ENCODE data around the gene CADM1. TPM values are rescaled to one million over a fixed set of nuclear protein-coding genes. Genes with fewer than 3 reads are reported as not detected.

CADM1 gene
- total and polyA plus RNA-seq, 2 donors = 7.6 to 26.3 TPM

GRCh38 chr11:115141231-115142114, 362.7 kb downstream of the CADM1 start:
- H3K4me3 ChIP-seq (ENCODE audit: low read length in 2 of 2) = no peak overlapping the region
- no peaks in the 10 kb centered on the region for H3K9me3 ChIP-seq (ENCODE audit: control insufficient read depth in 2 of 2, insufficient read depth in 1 of 2, low read length in 1 of 2)
- no peaks in the 10 kb centered on the region for H3K36me3 ChIP-seq (ENCODE audit: control insufficient read depth in 2 of 2, insufficient read depth in 2 of 2, low read length in 1 of 2)
- DNase-seq (ENCODE audit: low read depth in 6 of 9, low spot score in 9 of 9) = no peak
- H3K27ac ChIP-seq (ENCODE audit: low read depth in 1 of 2, low read length in 1 of 2) = no peak overlapping the region
- 90% methylated on average over 13 of the region's 13 CpGs for WGBS
- no peaks in the 10 kb centered on the region for H3K27me3 ChIP-seq (ENCODE audit: control insufficient read depth in 2 of 2, insufficient read depth in 1 of 2, low read length in 1 of 2)
- H3K4me1 ChIP-seq (ENCODE audit: control insufficient read depth in 2 of 2, insufficient read depth in 2 of 2, low read length in 2 of 2) = no peaks in the 10 kb centered on the region

- Histone ChIP-seq H3K36me3 (ENCODE audit: control insufficient read depth in 2 of 2, insufficient read depth in 2 of 2, low read length in 1 of 2) (no peaks in the 10 kb centered on the region), H3K27me3 (ENCODE audit: control insufficient read depth in 2 of 2, insufficient read depth in 1 of 2, low read length in 1 of 2) (peaks cover 0 to 2% of the 10 kb centered on the region in 2 donors), H3K27ac (ENCODE audit: low read depth in 1 of 2, low read length in 1 of 2) (no peak overlapping the region), H3K4me3 (ENCODE audit: low read length in 2 of 2) (no peak overlapping the region), H3K9me3 (ENCODE audit: control insufficient read depth in 2 of 2, insufficient read depth in 1 of 2, low read length in 1 of 2) (no peaks in the 10 kb centered on the region), H3K4me1 (ENCODE audit: control insufficient read depth in 2 of 2, insufficient read depth in 2 of 2, low read length in 2 of 2) (no peaks in the 10 kb centered on the region)
- DNase-seq (ENCODE audit: low read depth in 6 of 9, low spot score in 9 of 9) = no peak
- 49% methylated on average over 3 of the region's 3 CpGs for WGBS
These were observed 368.3 kb downstream of the CADM1 start for GRCh38 chr11:115135936-115136335.

GRCh38 chr11:115134926-115135325, 369.3 kb downstream of the CADM1 start:
- Histone ChIP-seq H3K9me3 (ENCODE audit: control insufficient read depth in 2 of 2, insufficient read depth in 1 of 2, low read length in 1 of 2) (no peaks in the 10 kb centered on the region), H3K36me3 (ENCODE audit: control insufficient read depth in 2 of 2, insufficient read depth in 2 of 2, low read length in 1 of 2) (no peaks in the 10 kb centered on the region), H3K4me3 (ENCODE audit: low read length in 2 of 2) (no peak overlapping the region), H3K27ac (ENCODE audit: low read depth in 1 of 2, low read length in 1 of 2) (no peak overlapping the region), H3K4me1 (ENCODE audit: control insufficient read depth in 2 of 2, insufficient read depth in 2 of 2, low read length in 2 of 2) (no peaks in the 10 kb centered on the region), H3K27me3 (ENCODE audit: control insufficient read depth in 2 of 2, insufficient read depth in 1 of 2, low read length in 1 of 2) (peaks cover 0 to 2% of the 10 kb centered on the region in 2 donors)
- DNase-seq (ENCODE audit: low read depth in 6 of 9, low spot score in 9 of 9) = no peak
- WGBS = 86% methylated on average over 11 of the region's 11 CpGs

- H3K9me3 ChIP-seq (ENCODE audit: control insufficient read depth in 2 of 2, insufficient read depth in 1 of 2, low read length in 1 of 2) = no peaks in the 10 kb centered on the region
- no peak overlapping the region for H3K4me3 ChIP-seq (ENCODE audit: low read length in 2 of 2)
- 95% methylated on average over 5 of the region's 5 CpGs for WGBS
- H3K36me3 ChIP-seq (ENCODE audit: control insufficient read depth in 2 of 2, insufficient read depth in 2 of 2, low read length in 1 of 2) = no peaks in the 10 kb centered on the region
- no peak overlapping the region for H3K27ac ChIP-seq (ENCODE audit: low read depth in 1 of 2, low read length in 1 of 2)
- no peak for DNase-seq (ENCODE audit: low read depth in 6 of 9, low spot score in 9 of 9)
- H3K27me3 ChIP-seq (ENCODE audit: control insufficient read depth in 2 of 2, insufficient read depth in 1 of 2, low read length in 1 of 2) = peaks cover 0 to 2% of the 10 kb centered on the region in 2 donors
- no peaks in the 10 kb centered on the region for H3K4me1 ChIP-seq (ENCODE audit: control insufficient read depth in 2 of 2, insufficient read depth in 2 of 2, low read length in 2 of 2)
These were observed 370.6 kb downstream of the CADM1 start for GRCh38 chr11:115133475-115134209.

GRCh38 chr11:115132436-115133228, 371.6 kb downstream of the CADM1 start:
- no peaks in the 10 kb centered on the region for H3K4me1 ChIP-seq (ENCODE audit: control insufficient read depth in 2 of 2, insufficient read depth in 2 of 2, low read length in 2 of 2)
- no peaks in the 10 kb centered on the region for H3K36me3 ChIP-seq (ENCODE audit: control insufficient read depth in 2 of 2, insufficient read depth in 2 of 2, low read length in 1 of 2)
- DNase-seq (ENCODE audit: low read depth in 6 of 9, low spot score in 9 of 9) = no peak
- no peak overlapping the region for H3K4me3 ChIP-seq (ENCODE audit: low read length in 2 of 2)
- no peak overlapping the region for H3K27ac ChIP-seq (ENCODE audit: low read depth in 1 of 2, low read length in 1 of 2)
- H3K9me3 ChIP-seq (ENCODE audit: control insufficient read depth in 2 of 2, insufficient read depth in 1 of 2, low read length in 1 of 2) = no peaks in the 10 kb centered on the region
- H3K27me3 ChIP-seq (ENCODE audit: control insufficient read depth in 2 of 2, insufficient read depth in 1 of 2, low read length in 1 of 2) = peaks cover 0 to 2% of the 10 kb centered on the region in 2 donors
- 67% methylated on average over 7 of the region's 7 CpGs for WGBS

GRCh38 chr11:115129473-115130289, 374.5 kb downstream of the CADM1 start:
- H3K27ac ChIP-seq (ENCODE audit: low read depth in 1 of 2, low read length in 1 of 2) = no peak overlapping the region
- no peak for DNase-seq (ENCODE audit: low read depth in 6 of 9, low spot score in 9 of 9)
- H3K9me3 ChIP-seq (ENCODE audit: control insufficient read depth in 2 of 2, insufficient read depth in 1 of 2, low read length in 1 of 2) = no peaks in the 10 kb centered on the region
- no peaks in the 10 kb centered on the region for H3K4me1 ChIP-seq (ENCODE audit: control insufficient read depth in 2 of 2, insufficient read depth in 2 of 2, low read length in 2 of 2)
- no peaks in the 10 kb centered on the region for H3K36me3 ChIP-seq (ENCODE audit: control insufficient read depth in 2 of 2, insufficient read depth in 2 of 2, low read length in 1 of 2)
- peaks cover 0 to 2% of the 10 kb centered on the region in 2 donors for H3K27me3 ChIP-seq (ENCODE audit: control insufficient read depth in 2 of 2, insufficient read depth in 1 of 2, low read length in 1 of 2)
- no peak overlapping the region for H3K4me3 ChIP-seq (ENCODE audit: low read length in 2 of 2)
- 57% methylated on average over 14 of the region's 14 CpGs for WGBS

GRCh38 chr11:115128226-115128625, 376.0 kb downstream of the CADM1 start:
- Histone ChIP-seq H3K27me3 (ENCODE audit: control insufficient read depth in 2 of 2, insufficient read depth in 1 of 2, low read length in 1 of 2) (peaks cover 0 to 2% of the 10 kb centered on the region in 2 donors), H3K4me3 (ENCODE audit: low read length in 2 of 2) (no peak overlapping the region), H3K36me3 (ENCODE audit: control insufficient read depth in 2 of 2, insufficient read depth in 2 of 2, low read length in 1 of 2) (no peaks in the 10 kb centered on the region), H3K4me1 (ENCODE audit: control insufficient read depth in 2 of 2, insufficient read depth in 2 of 2, low read length in 2 of 2) (no peaks in the 10 kb centered on the region), H3K27ac (ENCODE audit: low read depth in 1 of 2, low read length in 1 of 2) (no peak overlapping the region), H3K9me3 (ENCODE audit: control insufficient read depth in 2 of 2, insufficient read depth in 1 of 2, low read length in 1 of 2) (no peaks in the 10 kb centered on the region)
- WGBS = 94% methylated on average over 4 of the region's 4 CpGs
- DNase-seq (ENCODE audit: low read depth in 6 of 9, low spot score in 9 of 9) = no peak

- no peak overlapping the region for H3K4me3 ChIP-seq (ENCODE audit: low read length in 2 of 2)
- 78% methylated on average over 3 of the region's 3 CpGs for WGBS
These were observed 376.4 kb downstream of the CADM1 start for GRCh38 chr11:115127790-115128189.

More at GRCh38 chr11:115127790-115128189, 376.4 kb downstream of the CADM1 start:
- Histone ChIP-seq H3K36me3 (ENCODE audit: control insufficient read depth in 2 of 2, insufficient read depth in 2 of 2, low read length in 1 of 2) (no peaks in the 10 kb centered on the region), H3K4me1 (ENCODE audit: control insufficient read depth in 2 of 2, insufficient read depth in 2 of 2, low read length in 2 of 2) (no peaks in the 10 kb centered on the region), H3K27ac (ENCODE audit: low read depth in 1 of 2, low read length in 1 of 2) (no peak overlapping the region), H3K27me3 (ENCODE audit: control insufficient read depth in 2 of 2, insufficient read depth in 1 of 2, low read length in 1 of 2) (peaks cover 0 to 2% of the 10 kb centered on the region in 2 donors), H3K9me3 (ENCODE audit: control insufficient read depth in 2 of 2, insufficient read depth in 1 of 2, low read length in 1 of 2) (no peaks in the 10 kb centered on the region)
- DNase-seq (ENCODE audit: low read depth in 6 of 9, low spot score in 9 of 9) = no peak
